ENCODE measurements around the gene PCSK2.

Gene PCSK2

GRCh38 chr20:17438436-17439039 lies 211.7 kb downstream of the PCSK2 start:
- no peak for DNase-seq (ENCODE audit: low read depth, low spot score)

DNA sequence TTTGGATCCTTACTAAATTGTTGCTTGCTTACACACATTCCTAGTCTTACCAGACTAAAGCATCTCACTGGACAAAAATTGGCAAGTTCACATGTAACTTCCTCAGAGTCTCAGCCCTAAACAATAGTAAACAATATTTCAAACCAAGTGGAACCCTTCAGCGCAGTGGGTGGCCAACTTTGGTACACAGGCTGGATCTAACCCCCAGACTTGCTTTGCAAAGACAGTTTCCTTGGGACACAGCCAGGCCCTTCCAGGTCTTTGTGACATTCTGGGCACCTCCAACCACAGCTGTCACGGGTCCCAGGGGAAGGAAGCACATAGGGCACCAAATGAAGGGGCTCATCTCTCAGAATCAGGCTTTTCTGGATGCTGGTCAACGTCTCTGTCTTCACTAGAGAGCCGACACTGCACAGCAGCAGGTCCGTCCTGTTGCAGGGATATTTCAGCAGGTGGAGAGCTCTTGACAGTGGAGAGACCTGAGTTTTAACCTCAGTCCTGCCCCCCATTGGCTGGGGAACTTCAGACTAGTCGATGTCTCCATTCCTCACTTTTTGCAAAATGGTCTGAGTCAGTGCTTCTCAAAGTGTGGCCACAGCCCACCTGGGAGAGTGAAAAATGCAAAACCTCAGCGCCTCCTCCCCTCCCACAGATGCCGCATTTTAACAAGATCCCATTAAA lies 212.9 kb downstream of the PCSK2 start:
- H3K27ac ChIP-seq: no peak overlapping the region
- no peak for DNase-seq (ENCODE audit: low read depth, low spot score)

More at GRCh38 chr20:17438436-17439039, 211.7 kb downstream of the PCSK2 start:
- H3K27ac ChIP-seq: no peak overlapping the region

- H3K27ac ChIP-seq: no peak overlapping the region
- no peak for DNase-seq (ENCODE audit: low read depth, low spot score)
These were observed 214.9 kb downstream of the PCSK2 start for GRCh38 chr20:17441745-17442144.

DNA sequence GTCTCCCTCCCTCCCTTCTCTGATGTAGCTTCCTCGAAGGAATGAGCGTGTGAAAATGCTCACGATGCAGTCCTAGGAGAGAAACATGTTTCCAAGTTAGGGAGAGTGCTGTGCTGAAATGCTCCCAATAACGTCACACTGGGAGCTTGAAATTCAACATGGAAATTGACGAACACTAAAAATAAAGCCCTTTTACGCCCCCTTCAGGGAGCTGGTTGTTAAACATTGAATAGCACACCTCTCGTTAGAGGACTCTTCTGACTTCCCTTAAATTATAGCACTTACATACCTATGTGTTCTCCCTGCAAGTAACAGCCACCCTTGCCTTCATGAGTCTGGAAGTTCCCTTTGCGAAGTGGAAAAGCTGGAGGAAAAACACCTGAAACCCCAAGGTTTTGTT lies 215.7 kb downstream of the PCSK2 start:
- no peak overlapping the region for H3K27ac ChIP-seq
- no peak for DNase-seq (ENCODE audit: low read depth, low spot score)

GRCh38 chr20:17443131-17443858 lies 216.5 kb downstream of the PCSK2 start:
- no peak for DNase-seq (ENCODE audit: low read depth, low spot score)
- no peak overlapping the region for H3K27ac ChIP-seq

GRCh38 chr20:17444091-17444490 lies 217.3 kb downstream of the PCSK2 start:
- no peak for DNase-seq (ENCODE audit: low read depth, low spot score)
- no peak overlapping the region for H3K27ac ChIP-seq

DNA sequence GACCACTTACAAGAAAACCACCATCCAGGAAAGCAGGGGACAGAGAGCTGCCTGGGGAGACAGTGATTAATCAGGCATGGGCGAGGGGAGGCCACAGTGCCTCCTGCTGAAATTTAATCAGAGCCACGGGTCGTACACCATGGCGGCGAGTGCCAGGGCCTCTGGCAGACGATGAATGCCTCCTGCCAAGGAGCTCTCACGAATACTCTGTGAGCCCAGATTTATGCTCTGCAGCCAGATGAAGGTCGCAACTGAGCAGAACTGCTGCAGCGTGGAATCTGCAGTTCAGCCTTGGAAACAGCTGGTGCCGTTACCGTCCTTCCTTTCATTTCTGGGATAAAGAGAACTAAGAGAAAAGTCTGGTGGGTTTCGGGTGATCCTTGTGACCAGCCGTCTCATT lies 218.7 kb downstream of the PCSK2 start:
- H3K27ac ChIP-seq: no peak overlapping the region
- DNase-seq (ENCODE audit: low read depth, low spot score): no peak

DNA sequence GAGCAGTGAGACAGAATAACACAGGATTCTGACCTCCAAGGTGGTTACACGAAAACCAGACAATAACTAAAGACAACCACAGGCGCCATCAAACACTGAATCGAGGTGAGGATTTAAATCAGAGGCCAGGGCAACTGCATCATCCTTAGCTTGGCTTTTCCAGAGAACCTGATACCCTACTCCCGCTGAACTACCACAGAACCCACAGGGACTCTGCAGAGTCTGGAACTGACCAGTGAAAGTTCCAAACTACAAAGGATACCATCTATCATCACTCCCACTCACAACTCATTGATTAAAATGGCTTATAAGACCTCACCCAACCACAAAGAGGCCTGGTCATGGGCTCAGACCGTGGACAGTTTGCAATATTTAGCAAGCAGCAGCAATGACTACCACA lies 219.3 kb downstream of the PCSK2 start:
- H3K27ac ChIP-seq: no peak overlapping the region
- no peak for DNase-seq (ENCODE audit: low read depth, low spot score)

GRCh38 chr20:17448071-17448470 lies 221.2 kb downstream of the PCSK2 start:
- H3K27ac ChIP-seq: no peak overlapping the region
- no peak for DNase-seq (ENCODE audit: low read depth, low spot score)

- H3K27ac ChIP-seq: no peak overlapping the region
- DNase-seq (ENCODE audit: low read depth, low spot score): no peak
These were observed 222.2 kb downstream of the PCSK2 start for GRCh38 chr20:17449031-17449430.

DNA sequence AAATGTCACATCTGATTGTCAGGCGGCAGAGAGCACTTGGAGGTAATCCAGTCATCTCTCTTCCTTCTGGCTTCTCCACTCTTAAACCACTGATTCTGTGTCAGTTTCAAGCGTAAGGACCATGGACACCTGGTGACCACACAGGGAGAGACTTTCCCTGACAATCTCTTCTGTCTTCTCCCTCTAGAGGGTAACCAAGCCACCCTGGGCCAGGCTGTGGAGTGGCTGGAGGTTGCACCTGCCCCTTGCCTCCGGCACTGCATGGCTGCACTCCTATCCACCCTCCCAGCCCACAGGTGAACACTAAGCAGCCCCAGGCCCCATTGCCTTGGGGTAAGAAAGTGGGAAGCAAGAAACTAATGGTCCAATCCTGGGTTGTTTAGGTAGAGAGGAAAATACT lies 225.6 kb downstream of the PCSK2 start:
- DNase-seq (ENCODE audit: low read depth, low spot score): no peak
- H3K27ac ChIP-seq: no peak overlapping the region

- no peak for DNase-seq (ENCODE audit: low read depth, low spot score)
- no peak overlapping the region for H3K27ac ChIP-seq
These were observed 226.8 kb downstream of the PCSK2 start for GRCh38 chr20:17453592-17453991.

GRCh38 chr20:17456279-17456678 lies 229.4 kb downstream of the PCSK2 start:
- DNase-seq (ENCODE audit: low read depth, low spot score): no peak
- H3K27ac ChIP-seq: no peak overlapping the region

DNA sequence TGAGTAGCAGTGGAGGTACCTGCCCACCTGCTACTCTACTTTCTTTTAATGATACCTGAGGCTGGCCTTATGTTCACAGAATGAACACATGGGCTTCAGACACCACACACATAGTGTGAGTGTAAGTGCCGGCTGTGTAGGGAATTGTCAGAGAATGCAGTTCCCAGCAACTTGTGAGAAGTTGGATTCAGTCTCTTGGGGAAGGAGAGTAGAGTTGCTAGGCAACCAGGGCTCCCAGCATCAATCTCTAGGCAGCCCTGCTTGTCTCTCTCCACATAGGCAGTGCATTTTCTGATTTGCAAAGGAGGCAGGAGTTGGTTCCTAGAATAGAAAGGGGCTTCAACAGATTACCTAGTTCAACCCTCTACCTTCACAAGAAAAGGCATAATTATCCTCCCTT lies 230.2 kb downstream of the PCSK2 start:
- no peak for DNase-seq (ENCODE audit: low read depth, low spot score)

GRCh38 chr20:17457588-17458190 lies 230.8 kb downstream of the PCSK2 start:
- DNase-seq (ENCODE audit: low read depth, low spot score): no peak
- H3K27ac ChIP-seq: no peak overlapping the region

More for the DNA sequence above, 230.2 kb downstream of the PCSK2 start:
- no peak overlapping the region for H3K27ac ChIP-seq

DNA sequence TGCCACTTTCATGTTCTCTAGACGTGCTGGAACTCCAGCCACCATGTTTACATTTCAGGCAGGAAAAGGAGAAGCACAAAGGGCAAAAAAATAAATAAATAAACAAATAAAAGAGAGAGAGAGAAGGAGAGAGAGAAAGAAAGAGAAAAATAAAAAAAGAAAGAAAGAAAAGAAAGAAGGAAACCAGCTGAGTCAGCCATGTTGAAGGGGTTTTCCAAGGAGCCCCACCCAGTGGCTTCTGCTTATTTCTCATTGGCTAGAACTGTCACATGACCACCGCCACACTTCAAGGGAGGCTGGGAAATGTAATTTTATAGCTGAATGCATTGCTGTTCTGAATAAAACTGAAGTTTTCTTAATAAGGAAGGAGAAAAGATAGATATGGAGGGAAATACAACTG lies 233.3 kb downstream of the PCSK2 start:
- no peak for DNase-seq (ENCODE audit: low read depth, low spot score)
- H3K27ac ChIP-seq: no peak overlapping the region

GRCh38 chr20:17461941-17462340 lies 235.1 kb downstream of the PCSK2 start:
- DNase-seq (ENCODE audit: low read depth, low spot score): no peak
- H3K27ac ChIP-seq: no peak overlapping the region

DNA sequence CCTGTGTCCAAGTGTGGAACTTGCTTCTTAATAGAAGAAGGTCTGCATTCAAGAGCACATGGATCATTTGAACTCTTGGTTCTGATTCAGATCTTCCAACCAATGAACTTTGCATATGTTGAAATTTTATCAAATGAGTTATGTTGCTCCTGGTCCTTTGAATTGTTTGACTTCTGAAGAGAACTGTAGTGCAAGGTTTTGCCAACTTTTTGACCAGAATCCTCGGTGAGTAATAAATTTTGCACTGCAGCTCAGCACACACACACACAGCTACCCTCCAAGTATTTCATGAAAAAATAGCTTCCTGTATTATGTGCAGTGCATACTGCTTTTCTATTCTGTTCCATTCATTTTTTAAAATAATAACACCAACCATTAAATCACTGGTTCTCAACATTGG lies 236.9 kb downstream of the PCSK2 start:
- DNase-seq (ENCODE audit: low read depth, low spot score): no peak
- H3K27ac ChIP-seq: no peak overlapping the region

DNA sequence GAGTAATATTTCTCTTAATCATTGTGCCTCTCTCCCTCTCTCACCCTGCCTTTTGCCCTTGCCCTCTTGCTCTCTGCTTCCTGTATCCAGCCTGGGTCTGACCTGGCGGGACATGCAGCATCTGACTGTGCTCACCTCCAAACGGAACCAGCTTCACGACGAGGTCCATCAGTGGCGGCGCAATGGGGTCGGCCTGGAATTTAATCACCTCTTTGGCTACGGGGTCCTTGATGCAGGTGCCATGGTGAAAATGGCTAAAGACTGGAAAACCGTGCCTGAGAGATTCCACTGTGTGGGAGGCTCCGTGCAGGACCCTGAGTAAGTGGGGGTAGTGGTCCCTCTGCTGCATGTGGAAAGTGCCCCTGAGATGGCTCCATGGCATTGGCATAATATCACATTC lies 238.4 kb downstream of the PCSK2 start:
- H3K27ac ChIP-seq: no peak overlapping the region
- DNase-seq (ENCODE audit: low read depth, low spot score): no peak

- H3K27ac ChIP-seq: no peak overlapping the region
- DNase-seq (ENCODE audit: low read depth, low spot score): no peak
These were observed 239.8 kb downstream of the PCSK2 start for GRCh38 chr20:17466641-17467040.

GRCh38 chr20:17467120-17467655 lies 240.3 kb downstream of the PCSK2 start:
- no peak for DNase-seq (ENCODE audit: low read depth, low spot score)
- no peak overlapping the region for H3K27ac ChIP-seq

All from epithelial cell of prostate (primary cell).